H1 (cell line): Measurements from ENCODE around the gene ADCY9. TPM values are rescaled to one million over a fixed set of nuclear protein-coding genes. Genes with fewer than 3 reads are reported as not detected.

ENCODE experiments used
- CTCF ChIA-PET: fragments of 300-600 bp; sonication (Branson Sonifier 250); formaldehyde crosslinking; loops from one replicate; lab custom pipeline; 2021; ENCODE audit not compliant: partially characterized antibody; lab: Charles Lee
- POLR2A ChIA-PET: fragments of 300-600 bp; sonication (Branson Sonifier 250); formaldehyde crosslinking; loops from one replicate; lab custom pipeline; 2021; ENCODE audit warnings: inconsistent platforms; ENCODE audit not compliant: partially characterized antibody; lab: Charles Lee
- DNase-seq, 2 experiments: peaks; one replicate each; pipeline versions ENCODE4 v3.0.0 to v3.0.0-alpha.2; 2010 to 2022; ENCODE audit warnings: low spot score in 2 of 2, low read depth in 1 of 2, mixed read lengths in 1 of 2
- FAIRE-seq: peaks from 2 replicates; lab custom pipeline; 2011; peaks lifted over from hg19 to GRCh38; lab: Jason Lieb, UNC
- H2AFZ ChIP-seq: 2 replicates; pipeline ENCODE4 v1.8.1; 2012; ENCODE audit warnings: low read length, inconsistent platforms
- H2AK5ac ChIP-seq: 2 replicates; pipeline ENCODE4 v1.6.1; 2013; ENCODE audit warnings: low read depth, low read length
- H2BK120ac ChIP-seq: replicated peaks from 2 replicates; pipeline ENCODE3; 2013; ENCODE audit warnings: low read depth, low read length, inconsistent platforms
- H2BK12ac ChIP-seq: 2 replicates; pipeline ENCODE4 v1.6.1; 2013; ENCODE audit warnings: low read depth, low read length
- H2BK15ac ChIP-seq: 2 replicates; pipeline ENCODE4 v1.6.1; 2013; ENCODE audit warnings: low read length
- H2BK20ac ChIP-seq: 2 replicates; pipeline ENCODE4 v1.6.1; 2013; ENCODE audit warnings: low read length
- H2BK5ac ChIP-seq: 2 replicates; pipeline ENCODE4 v1.6.1; 2013; ENCODE audit warnings: low read depth, low read length
- H3K14ac ChIP-seq: 2 replicates; pipeline ENCODE4 v1.6.1; 2013; ENCODE audit warnings: inconsistent platforms; ENCODE audit not compliant: insufficient read length
- H3K18ac ChIP-seq: 2 replicates; pipeline ENCODE4 v1.6.1; 2013; ENCODE audit warnings: low read length; ENCODE audit errors: extremely low read depth
- H3K23ac ChIP-seq: 2 replicates; pipeline ENCODE4 v1.6.1; 2013; ENCODE audit warnings: inconsistent platforms; ENCODE audit not compliant: insufficient read length
- H3K23me2 ChIP-seq: 2 replicates; pipeline ENCODE4 v1.6.1; 2013; ENCODE audit warnings: low read depth, low read length
- H3K27ac ChIP-seq: 2 replicates; pipeline ENCODE4 v1.6.1; 2011; ENCODE audit warnings: low read depth, low read length, inconsistent platforms
- H3K27me3 ChIP-seq, 4 experiments: replicated peaks in 1 of 4; 1 replicate in 1 of 4; 2 replicates in 3 of 4; pipeline versions ENCODE4 v1.6.1 to v1.8.1; 2011 to 2013; ENCODE audit warnings: low read length in 3 of 4, mild to moderate bottlenecking in 3 of 4, inconsistent platforms in 2 of 4, mixed read lengths in 2 of 4, moderate library complexity in 1 of 4; ENCODE audit not compliant: control insufficient read depth in 3 of 4, insufficient read depth in 3 of 4; ENCODE audit errors: extremely low read depth in 1 of 4
- H3K36me3 ChIP-seq, 4 experiments: 2 replicates each; pipeline versions ENCODE4 v1.6.1 to v1.8.1; 2011 to 2013; ENCODE audit warnings: mild to moderate bottlenecking in 4 of 4, low read length in 3 of 4, moderate library complexity in 2 of 4, control low read depth in 1 of 4, inconsistent platforms in 1 of 4; ENCODE audit not compliant: insufficient read depth in 4 of 4, control insufficient read depth in 2 of 4
- H3K4ac ChIP-seq: replicated peaks from 2 replicates; pipeline ENCODE3; 2013; ENCODE audit warnings: low read length, low read depth, mixed read lengths, inconsistent platforms; ENCODE audit not compliant: insufficient read length
- H3K4me1 ChIP-seq, 4 experiments: replicated peaks in 1 of 4; 1 replicate in 1 of 4; 2 replicates in 3 of 4; pipeline versions ENCODE4 v1.6.1 to v1.8.1; 2011 to 2013; ENCODE audit warnings: low read length in 3 of 4, inconsistent platforms in 2 of 4, mixed read lengths in 1 of 4; ENCODE audit not compliant: insufficient read depth in 4 of 4, control insufficient read depth in 3 of 4
- H3K4me2 ChIP-seq, 2 experiments: 2 replicates each; pipeline versions ENCODE4 v1.6.1 to v1.8.1; 2011 to 2013; ENCODE audit warnings: low read depth in 2 of 2, low read length in 2 of 2, control low read depth in 1 of 2, inconsistent platforms in 1 of 2, mild to moderate bottlenecking in 1 of 2; ENCODE audit not compliant: insufficient read depth in 1 of 2
- H3K4me3 ChIP-seq, 4 experiments: fragments of 200-600, 300-600 bp in 1 of 4; sonication (generic), shearing (Covaris generic), sonication (Bioruptor Twin) in 1 of 4; 2 replicates each; pipeline versions ENCODE4 v1.5.1 to v1.8.1; 2011 to 2016; ENCODE audit warnings: low read length in 4 of 4, low read depth in 3 of 4, control low read depth in 2 of 4, inconsistent platforms in 2 of 4, mild to moderate bottlenecking in 2 of 4, mixed read lengths in 1 of 4, moderate library complexity in 1 of 4; ENCODE audit not compliant: insufficient read depth in 2 of 4; ENCODE audit errors: extremely low read depth in 1 of 4
- H3K56ac ChIP-seq: replicated peaks from 2 replicates; pipeline ENCODE3; 2013; ENCODE audit warnings: low read depth, mild to moderate bottlenecking, mixed read lengths, low read length, inconsistent platforms; ENCODE audit not compliant: insufficient read length
- H3K79me1 ChIP-seq: 2 replicates; pipeline ENCODE4 v1.6.1; 2013; ENCODE audit warnings: low read depth, low read length, control low read depth
- H3K79me2 ChIP-seq, 2 experiments: 2 replicates each; pipeline versions ENCODE4 v1.6.1 to v1.8.1; 2012 to 2013; ENCODE audit warnings: low read length in 2 of 2, mild to moderate bottlenecking in 2 of 2, inconsistent platforms in 1 of 2; ENCODE audit not compliant: insufficient read depth in 2 of 2, control insufficient read depth in 1 of 2
- H3K9ac ChIP-seq, 4 experiments: replicated peaks in 1 of 4; 1 replicate in 1 of 4; 2 replicates in 3 of 4; pipeline versions ENCODE4 v1.6.1 to v1.8.1; 2011 to 2013; ENCODE audit warnings: low read depth in 3 of 4, low read length in 3 of 4, control low read depth in 2 of 4, mild to moderate bottlenecking in 2 of 4, moderate library complexity in 2 of 4, inconsistent platforms in 1 of 4; ENCODE audit errors: extremely low read depth in 1 of 4
- H3K9me3 ChIP-seq, 2 experiments: 2 replicates each; pipeline versions ENCODE4 v1.6.1 to v1.8.1; 2012 to 2013; ENCODE audit warnings: mild to moderate bottlenecking in 2 of 2, moderate library complexity in 2 of 2, control low read depth in 1 of 2, inconsistent platforms in 1 of 2, low read depth in 1 of 2, low read length in 1 of 2, mixed read lengths in 1 of 2; ENCODE audit not compliant: insufficient read depth in 2 of 2
- H4K20me1 ChIP-seq, 2 experiments: replicated peaks in 1 of 2; 2 replicates each; pipeline versions ENCODE3 to v1.8.1; 2011 to 2013; ENCODE audit warnings: inconsistent platforms in 2 of 2, low read length in 2 of 2, mild to moderate bottlenecking in 1 of 2; ENCODE audit not compliant: insufficient read depth in 2 of 2, control insufficient read depth in 1 of 2
- H4K5ac ChIP-seq: 2 replicates; pipeline ENCODE4 v1.6.1; 2013; ENCODE audit warnings: low read length, low read depth, mixed read lengths, inconsistent platforms; ENCODE audit not compliant: insufficient read length
- H4K8ac ChIP-seq: 2 replicates; pipeline ENCODE4 v1.8.0; 2013; ENCODE audit warnings: mild to moderate bottlenecking, moderate library complexity, low read length, inconsistent platforms; ENCODE audit not compliant: insufficient read depth; ENCODE audit errors: extremely low read depth
- H4K91ac ChIP-seq: replicated peaks from 2 replicates; pipeline ENCODE3; 2013; ENCODE audit warnings: low read length, mixed read lengths, inconsistent platforms; ENCODE audit not compliant: insufficient read length
- ATF3 ChIP-seq: IDR thresholded peaks from 2 replicates; pipeline ENCODE4 v1.6.1; 2011; ENCODE audit warnings: low read depth, mild to moderate bottlenecking, low read length; ENCODE audit not compliant: insufficient read depth
- BCL11A ChIP-seq, 2 experiments: IDR thresholded peaks; one replicate each; pipeline ENCODE4 v1.6.1; 2011; ENCODE audit warnings: low read depth in 2 of 2, low read length in 2 of 2, mild to moderate bottlenecking in 2 of 2
- CBX5 ChIP-seq: fragments of 300-800, 300-1000 bp; sonication (generic); IDR thresholded peaks from 2 replicates; pipeline ENCODE4 v1.7.1; 2016; ENCODE audit warnings: antibody characterized with exemption, low read length, low read depth
- CHD1 ChIP-seq: IDR thresholded peaks from 2 replicates; pipeline ENCODE4 v1.6.1; 2012; ENCODE audit warnings: low read depth, low read length, improper control_type of control experiment
- CTBP2 ChIP-seq: IDR thresholded peaks from 2 replicates; pipeline ENCODE4 v1.7.0; 2011; ENCODE audit warnings: borderline replicate concordance, mild to moderate bottlenecking, moderate library complexity, mixed read lengths, low read length; ENCODE audit not compliant: insufficient read depth, insufficient read length
- EP300 ChIP-seq, 2 experiments: IDR thresholded peaks; 1 replicate in 1 of 2; 2 replicates in 1 of 2; pipeline ENCODE4 v1.6.1; 2011 to 2012; ENCODE audit warnings: low read depth in 2 of 2, low read length in 2 of 2, mild to moderate bottlenecking in 2 of 2, borderline replicate concordance in 1 of 2, inconsistent platforms in 1 of 2, moderate library complexity in 1 of 2
- GABPA ChIP-seq: IDR thresholded peaks from 2 replicates; pipeline ENCODE4 v1.6.1; 2011; ENCODE audit warnings: mild to moderate bottlenecking, low read length, moderate library complexity, borderline replicate concordance; ENCODE audit not compliant: insufficient read depth
- JUND ChIP-seq: IDR thresholded peaks from 2 replicates; pipeline ENCODE4 v1.6.1; 2011; ENCODE audit warnings: mild to moderate bottlenecking, improper control_type of control experiment, low read length
- KDM1A ChIP-seq: fragments of 200-600, 300-600 bp; sonication (generic); IDR thresholded peaks from 2 replicates; pipeline ENCODE4 v1.7.1; 2016; ENCODE audit warnings: mild to moderate bottlenecking, low read length, borderline replicate concordance
- MAFK ChIP-seq: IDR thresholded peaks from 2 replicates; pipeline ENCODE4 v1.6.1; 2012; ENCODE audit warnings: low read depth, mild to moderate bottlenecking, improper control_type of control experiment, low read length
- NRF1 ChIP-seq: IDR thresholded peaks from 2 replicates; pipeline ENCODE4 v1.6.1; 2011; ENCODE audit warnings: mild to moderate bottlenecking, low read depth, low read length, improper control_type of control experiment
- PHF8 ChIP-seq: fragments of 200-600 bp; sonication (generic); conservative IDR thresholded peaks from 2 replicates; pipeline ENCODE4 v1.7.1; 2012; ENCODE audit warnings: low read depth, mild to moderate bottlenecking, inconsistent platforms, low read length, moderate library complexity
- POLR2A ChIP-seq, 2 experiments: IDR thresholded peaks; 1 replicate in 1 of 2; 2 replicates in 1 of 2; pipeline ENCODE4 v1.6.1; 2011; ENCODE audit warnings: low read depth in 2 of 2, low read length in 2 of 2, mild to moderate bottlenecking in 2 of 2; ENCODE audit errors: control extremely low read depth in 1 of 2
- RBBP5 ChIP-seq: IDR thresholded peaks from 2 replicates; pipeline ENCODE4 v1.7.1; 2012; ENCODE audit warnings: low read depth, mild to moderate bottlenecking, inconsistent platforms, low read length, moderate library complexity, borderline replicate concordance
- YY1 ChIP-seq: IDR thresholded peaks from 2 replicates; pipeline ENCODE4 v1.6.1; 2011; ENCODE audit warnings: low read depth, mild to moderate bottlenecking, low read length
- polyA plus RNA-seq, 7 experiments: library from polyadenylated mRNA; depleted of rRNA in 3 of 7; stranded (reverse) in 5 of 7; unstranded in 2 of 7; fragments of >200 nt in 5 of 7; fragments of 200-250 nt in 2 of 7; gene quantifications; 1 replicate in 5 of 7; 2 replicates in 1 of 7; 4 replicates in 1 of 7; pipeline versions ENCODE4 v1.2.1 to v1.2.3, GENCODE V29; 2011 to 2013; ENCODE audit warnings: missing spikeins in 2 of 7, mixed read lengths in 2 of 7
- total RNA-seq: library from RNA; stranded (reverse); fragmentation: NEBNext Ultra II Directional; extraction: Animal tissue kit (Norgen Biotek cat#: 25700); gene quantifications from 2 replicates; pipeline ENCODE4 v1.2.1, GENCODE V29; 2021

Gene ADCY9
- total and polyA plus RNA-seq, 2 of the 8 experiments (the other 6 are each of a cell fraction or from before 2014, with no cell fraction given): 5.4 to 13.1 TPM

GRCh38 chr16:4060823-4061222 is 55.4 kb downstream of the ADCY9 start:
- H3K4me3 ChIP-seq: no peak overlapping the region
- no peak overlapping the region for H4K91ac ChIP-seq
- H3K56ac ChIP-seq: no peak overlapping the region
- H2AFZ ChIP-seq: no peak overlapping the region
- H3K79me1 ChIP-seq: no peaks in the 10 kb centered on the region
- 0 out of 7 replicates have a peak, but pooled peaks cover 0 to 2% (median 0%) of the 10 kb centered on the region in 4 experiments for H3K4me1 ChIP-seq
- no peak overlapping the region for H2AK5ac ChIP-seq
- H4K5ac ChIP-seq: no peak overlapping the region
- H2BK12ac ChIP-seq: no peak overlapping the region
- H3K18ac ChIP-seq: no peak overlapping the region
- no peak overlapping the region for H3K4me2 ChIP-seq
- no peaks in the 10 kb centered on the region for H3K9me3 ChIP-seq
- POLR2A ChIA-PET: interaction anchor here (0.7 kb wide), 1 partner anchor 16 kb away, joined by 3 read pairs; no protein-coding TSS in a partner anchor
- H2BK15ac ChIP-seq: no peak overlapping the region
- no peak overlapping the region for H3K23ac ChIP-seq
- no peak overlapping the region for H3K9ac ChIP-seq
- no peak overlapping the region for H2BK20ac ChIP-seq
- no peaks in the 10 kb centered on the region for H4K20me1 ChIP-seq
- DNase-seq (no peak), FAIRE-seq (no peak)
- H4K8ac ChIP-seq: no peak overlapping the region
- no peak overlapping the region for H2BK5ac ChIP-seq
- no peak overlapping the region for H3K27ac ChIP-seq
- CTCF ChIA-PET: interaction anchor here (1.5 kb wide), 1 partner anchor 78 kb away, joined by 3 read pairs; no protein-coding TSS in a partner anchor
- no peak overlapping the region for H3K14ac ChIP-seq
- no peaks in the 10 kb centered on the region for H3K79me2 ChIP-seq
- H2BK120ac ChIP-seq: no peak overlapping the region
- H3K23me2 ChIP-seq: no peaks in the 10 kb centered on the region
- no peaks in the 10 kb centered on the region for H3K27me3 ChIP-seq
- H3K36me3 ChIP-seq: no peaks in the 10 kb centered on the region
- H3K4ac ChIP-seq: no peak overlapping the region
- TF ChIP-seq GABPA (no peak), JUND (no peak), NRF1 (no peak), ATF3 (no peak), RBBP5 (no peak), PHF8 (no peak), YY1 (no peak), BCL11A (IDR thresholded peaks at IDR 0.05; ENCODE audit: low read depth in 2 of 2, low read length in 2 of 2) (no peak), EP300 (IDR thresholded peaks at IDR 0.05; ENCODE audit: borderline replicate concordance in 1 of 2, low read depth in 2 of 2, low read length in 2 of 2) (no peak), CTBP2 (no peak), CHD1 (no peak), POLR2A (IDR thresholded peaks at IDR 0.05; ENCODE audit: control extremely low read depth in 1 of 2, low read depth in 2 of 2, low read length in 2 of 2) (no peak), KDM1A (no peak), MAFK (no peak), CBX5 (no peak)
